HCT116 (cell line): ENCODE results near the gene DELE1. TPM values are rescaled to one million over a fixed set of nuclear protein-coding genes. Genes with fewer than 3 reads are reported as not detected.

ENCODE experiments used
- ATAC-seq: fragments of 200-7000 bp; cut with Tn5 transposase; 2 replicates; pipeline ENCODE4 v1.9.1; 2020; ENCODE audit warnings: mild to moderate bottlenecking, moderate library complexity
- BruUV-seq: library from RNA; stranded (reverse); fragments of 400-500 nt; replicated peaks from 2 replicates; lab custom pipeline; 2021; lab: Mats Ljungman, UMichigan
- CTCF ChIA-PET: fragments of 300-600 bp; sonication (Branson Sonifier 250); formaldehyde crosslinking; loops from one replicate; lab custom pipeline; 2021; ENCODE audit warnings: antibody characterized with exemption; lab: Charles Lee
- POLR2A ChIA-PET: fragments of 300-600, 350-600 bp; sonication (Branson Sonifier 250); formaldehyde crosslinking; loops from one replicate; lab custom pipeline; 2021; ENCODE audit warnings: antibody characterized with exemption; lab: Charles Lee
- RAD21 ChIA-PET, 2 experiments: fragments of 300-600 bp; sonication (Branson Sonifier 250); formaldehyde crosslinking; loops; one replicate each; lab custom pipeline; 2023; ENCODE audit warnings: low total read pairs in 2 of 2; ENCODE audit not compliant: uncharacterized antibody in 2 of 2, unreplicated experiment in 2 of 2, low non-redundant PET in 1 of 2; lab: Charles Lee
- DNase-seq: peaks from one replicate; pipeline ENCODE4 v3.0.0-alpha.2; 2010; ENCODE audit warnings: low read depth, low spot score
- H2AFZ ChIP-seq: fragments of 200-600 bp; shearing (Covaris generic), sonication (generic); 2 replicates; pipeline ENCODE4 v1.6.1; 2017; ENCODE audit warnings: low read depth, mixed run types, mixed read lengths, antibody characterized with exemption, low read length; ENCODE audit not compliant: poor library complexity, severe bottlenecking
- H3K27ac ChIP-seq: 2 replicates; pipeline ENCODE4 v1.5.1; 2012; ENCODE audit warnings: low read depth, low read length
- H3K27me3 ChIP-seq: fragments of 200-600 bp; sonication (generic); 2 replicates; pipeline ENCODE4 v1.6.1; 2016; ENCODE audit warnings: mixed run types, low read length, mixed read lengths; ENCODE audit not compliant: insufficient read depth
- H3K36me3 ChIP-seq, 2 experiments: fragments of 200-500 bp in 1 of 2; fragments of 200-600 bp in 1 of 2; sonication (Bioruptor generic) in 1 of 2; sonication (generic) in 1 of 2; 2 replicates each; pipeline versions ENCODE4 v1.5.1 to v1.6.1; 2014 to 2016; ENCODE audit warnings: low read length in 2 of 2, inconsistent platforms in 1 of 2, mixed read lengths in 1 of 2, mixed run types in 1 of 2; ENCODE audit not compliant: insufficient read depth in 2 of 2, control insufficient read depth in 1 of 2
- H3K4me1 ChIP-seq, 2 experiments: fragments of 200-600 bp in 1 of 2; sonication (generic) in 1 of 2; 2 replicates each; pipeline versions ENCODE4 v1.5.1 to v1.6.1; 2012 to 2017; ENCODE audit warnings: low read length in 2 of 2, inconsistent platforms in 1 of 2, mild to moderate bottlenecking in 1 of 2, mixed read lengths in 1 of 2, mixed run types in 1 of 2, moderate library complexity in 1 of 2; ENCODE audit not compliant: insufficient read depth in 2 of 2, control insufficient read depth in 1 of 2
- H3K4me2 ChIP-seq: fragments of 200-600 bp; sonication (generic); 2 replicates; pipeline ENCODE4 v1.6.1; 2017; ENCODE audit warnings: mixed run types, low read length, mixed read lengths
- H3K4me3 ChIP-seq, 2 experiments: fragments of 200-600 bp in 1 of 2; sonication (generic) in 1 of 2; replicated peaks in 1 of 2; 2 replicates each; pipeline ENCODE4 v1.5.1; 2011 to 2016; ENCODE audit warnings: low read length in 2 of 2, control low read depth in 1 of 2, low read depth in 1 of 2, mild to moderate bottlenecking in 1 of 2, mixed read lengths in 1 of 2, mixed run types in 1 of 2
- H3K79me2 ChIP-seq: fragments of 200-600 bp; sonication (generic); 2 replicates; pipeline ENCODE4 v1.6.1; 2017; ENCODE audit warnings: mild to moderate bottlenecking, mixed run types, low read length, moderate library complexity, mixed read lengths; ENCODE audit not compliant: insufficient read depth
- H3K9ac ChIP-seq: fragments of 200-600 bp; sonication (generic); 2 replicates; pipeline ENCODE4 v1.6.1; 2016; ENCODE audit warnings: low read length, mixed read lengths
- H3K9me2 ChIP-seq: fragments of 200-600 bp; sonication (generic), shearing (Covaris generic); 2 replicates; pipeline ENCODE4 v1.6.1; 2017; ENCODE audit warnings: mixed run types, mild to moderate bottlenecking, moderate library complexity; ENCODE audit not compliant: insufficient read depth
- H3K9me3 ChIP-seq, 2 experiments: fragments of 200-500 bp in 1 of 2; fragments of 200-600 bp in 1 of 2; sonication (Bioruptor generic) in 1 of 2; sonication (generic) in 1 of 2; 2 replicates each; pipeline ENCODE4 v1.6.1; 2014 to 2017; ENCODE audit warnings: low read length in 2 of 2, mixed read lengths in 2 of 2, inconsistent platforms in 1 of 2, low read depth in 1 of 2, mild to moderate bottlenecking in 1 of 2, mixed run types in 1 of 2, moderate library complexity in 1 of 2; ENCODE audit not compliant: control insufficient read depth in 1 of 2, insufficient read depth in 1 of 2
- H4K20me1 ChIP-seq: fragments of 200-600 bp; sonication (generic), shearing (Covaris generic); 2 replicates; pipeline ENCODE4 v1.6.1; 2017; ENCODE audit warnings: mixed run types, mild to moderate bottlenecking, moderate library complexity; ENCODE audit not compliant: insufficient read depth
- CEBPB ChIP-seq: IDR thresholded peaks from 2 replicates; pipeline ENCODE4 v1.6.1; 2012; ENCODE audit warnings: low read depth
- EGR1 ChIP-seq: IDR thresholded peaks from 2 replicates; pipeline ENCODE4 v1.6.1; 2012; ENCODE audit warnings: low read depth
- ELF1 ChIP-seq: IDR thresholded peaks from 2 replicates; pipeline ENCODE4 v1.6.1; 2012; ENCODE audit warnings: low read depth, borderline replicate concordance
- EZH2 ChIP-seq: fragments of 200-600 bp; sonication (generic); IDR thresholded peaks from 2 replicates; pipeline ENCODE4 v1.6.1; 2017; ENCODE audit warnings: antibody characterized with exemption, mixed run types
- JUND ChIP-seq: IDR thresholded peaks from 2 replicates; pipeline ENCODE4 v1.6.1; 2012
- SIN3A ChIP-seq: IDR thresholded peaks from 2 replicates; pipeline ENCODE4 v1.6.1; 2012; ENCODE audit warnings: low read depth
- TCF7L2 ChIP-seq: IDR thresholded peaks from 2 replicates; pipeline ENCODE4 v1.7.0; 2011; ENCODE audit warnings: borderline replicate concordance, inconsistent platforms; ENCODE audit not compliant: insufficient read depth, insufficient read length; ENCODE audit errors: extremely low read depth
- YY1 ChIP-seq: IDR thresholded peaks from 2 replicates; pipeline ENCODE4 v1.6.1; 2011; ENCODE audit warnings: low read length, low read depth, moderate library complexity, mild to moderate bottlenecking; ENCODE audit not compliant: insufficient replicate concordance; ENCODE audit errors: extremely low read depth
- ZFX ChIP-seq: fragments of 450-650 bp; IDR thresholded peaks from 2 replicates; pipeline ENCODE4 v1.6.1; 2017
- intact Hi-C: fragments of 100-400 bp; cut with micrococcal nuclease; formaldehyde crosslinking; loops from 2 replicates; pipeline ENCODE4 v1.10.0; 2022
- total RNA-seq: library from RNA; stranded (reverse); gene quantifications from one replicate; pipeline ENCODE4 v1.2.1, GENCODE V29; 2021; ENCODE audit not compliant: unreplicated experiment
- TF ChIP-seq, protein P1 (sequence below): IDR thresholded peaks from 2 replicates; pipeline ENCODE4 v1.6.1; 2012; ENCODE audit warnings: low read depth
- TF ChIP-seq, protein P2 (sequence below): IDR thresholded peaks from 2 replicates; pipeline ENCODE4 v1.6.1; 2012
- TF ChIP-seq, protein P3 (sequence below): IDR thresholded peaks from 2 replicates; pipeline ENCODE4 v1.6.1; 2011; ENCODE audit warnings: mild to moderate bottlenecking, low read length, moderate library complexity; ENCODE audit not compliant: insufficient replicate concordance; ENCODE audit errors: extremely low read depth
- TF ChIP-seq, protein P4 (sequence below): IDR thresholded peaks from 2 replicates; pipeline ENCODE4 v1.6.1; 2012

DELE1 gene
- total RNA-seq, 1 experiment from 2014 or later: 74.1 TPM

DNA sequence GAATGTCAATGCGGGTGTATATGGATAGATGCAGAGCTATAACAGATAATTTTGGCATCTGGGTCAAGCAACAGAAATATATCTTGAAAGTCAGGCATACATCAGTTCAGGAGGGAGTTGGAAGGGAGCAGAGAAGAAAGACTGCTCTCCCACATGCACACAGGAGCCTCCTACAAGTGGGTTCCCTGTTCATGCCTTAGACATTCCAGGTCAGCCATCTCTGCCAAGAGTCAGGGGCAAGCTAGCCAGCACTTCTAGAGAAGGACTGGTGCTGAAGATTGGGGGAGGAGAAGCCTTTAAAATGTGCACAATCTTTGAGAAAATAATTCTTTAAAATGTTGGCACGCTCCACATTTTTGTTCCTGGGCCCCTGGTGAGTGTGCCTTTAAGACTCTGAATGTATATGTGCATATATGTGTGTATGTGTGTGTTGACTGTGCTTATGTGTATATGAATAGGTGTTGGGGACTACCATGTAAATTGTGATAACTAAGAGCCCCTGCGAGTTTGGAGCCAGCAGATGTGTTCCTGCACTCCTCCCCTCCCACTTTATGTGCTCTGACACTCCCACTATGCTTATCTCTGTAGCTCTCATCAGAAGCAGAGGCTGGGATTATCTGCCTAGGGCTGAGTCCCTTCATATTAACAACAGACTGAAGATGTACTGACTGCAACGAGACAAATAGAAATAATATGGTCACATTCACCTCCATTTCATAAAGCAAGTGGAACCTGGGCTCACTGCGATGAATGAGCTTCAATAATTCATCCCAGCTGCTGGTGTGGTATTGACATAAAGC lies 21.5 kb upstream of the DELE1 start:
- no peaks in the 10 kb centered on the region for H3K9me3 ChIP-seq
- TF ChIP-seq ZFX (no peak), YY1 (no peak), EGR1 (no peak), CEBPB (no peak), TCF7L2 (no peak), ELF1 (no peak), SIN3A (no peak), JUND (no peak), EZH2 (no peak)
- TF ChIP-seq, protein P1, sequence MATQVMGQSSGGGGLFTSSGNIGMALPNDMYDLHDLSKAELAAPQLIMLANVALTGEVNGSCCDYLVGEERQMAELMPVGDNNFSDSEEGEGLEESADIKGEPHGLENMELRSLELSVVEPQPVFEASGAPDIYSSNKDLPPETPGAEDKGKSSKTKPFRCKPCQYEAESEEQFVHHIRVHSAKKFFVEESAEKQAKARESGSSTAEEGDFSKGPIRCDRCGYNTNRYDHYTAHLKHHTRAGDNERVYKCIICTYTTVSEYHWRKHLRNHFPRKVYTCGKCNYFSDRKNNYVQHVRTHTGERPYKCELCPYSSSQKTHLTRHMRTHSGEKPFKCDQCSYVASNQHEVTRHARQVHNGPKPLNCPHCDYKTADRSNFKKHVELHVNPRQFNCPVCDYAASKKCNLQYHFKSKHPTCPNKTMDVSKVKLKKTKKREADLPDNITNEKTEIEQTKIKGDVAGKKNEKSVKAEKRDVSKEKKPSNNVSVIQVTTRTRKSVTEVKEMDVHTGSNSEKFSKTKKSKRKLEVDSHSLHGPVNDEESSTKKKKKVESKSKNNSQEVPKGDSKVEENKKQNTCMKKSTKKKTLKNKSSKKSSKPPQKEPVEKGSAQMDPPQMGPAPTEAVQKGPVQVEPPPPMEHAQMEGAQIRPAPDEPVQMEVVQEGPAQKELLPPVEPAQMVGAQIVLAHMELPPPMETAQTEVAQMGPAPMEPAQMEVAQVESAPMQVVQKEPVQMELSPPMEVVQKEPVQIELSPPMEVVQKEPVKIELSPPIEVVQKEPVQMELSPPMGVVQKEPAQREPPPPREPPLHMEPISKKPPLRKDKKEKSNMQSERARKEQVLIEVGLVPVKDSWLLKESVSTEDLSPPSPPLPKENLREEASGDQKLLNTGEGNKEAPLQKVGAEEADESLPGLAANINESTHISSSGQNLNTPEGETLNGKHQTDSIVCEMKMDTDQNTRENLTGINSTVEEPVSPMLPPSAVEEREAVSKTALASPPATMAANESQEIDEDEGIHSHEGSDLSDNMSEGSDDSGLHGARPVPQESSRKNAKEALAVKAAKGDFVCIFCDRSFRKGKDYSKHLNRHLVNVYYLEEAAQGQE: no peak
- TF ChIP-seq, protein P2, sequence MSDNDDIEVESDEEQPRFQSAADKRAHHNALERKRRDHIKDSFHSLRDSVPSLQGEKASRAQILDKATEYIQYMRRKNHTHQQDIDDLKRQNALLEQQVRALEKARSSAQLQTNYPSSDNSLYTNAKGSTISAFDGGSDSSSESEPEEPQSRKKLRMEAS: no peak
- TF ChIP-seq, protein P3, sequence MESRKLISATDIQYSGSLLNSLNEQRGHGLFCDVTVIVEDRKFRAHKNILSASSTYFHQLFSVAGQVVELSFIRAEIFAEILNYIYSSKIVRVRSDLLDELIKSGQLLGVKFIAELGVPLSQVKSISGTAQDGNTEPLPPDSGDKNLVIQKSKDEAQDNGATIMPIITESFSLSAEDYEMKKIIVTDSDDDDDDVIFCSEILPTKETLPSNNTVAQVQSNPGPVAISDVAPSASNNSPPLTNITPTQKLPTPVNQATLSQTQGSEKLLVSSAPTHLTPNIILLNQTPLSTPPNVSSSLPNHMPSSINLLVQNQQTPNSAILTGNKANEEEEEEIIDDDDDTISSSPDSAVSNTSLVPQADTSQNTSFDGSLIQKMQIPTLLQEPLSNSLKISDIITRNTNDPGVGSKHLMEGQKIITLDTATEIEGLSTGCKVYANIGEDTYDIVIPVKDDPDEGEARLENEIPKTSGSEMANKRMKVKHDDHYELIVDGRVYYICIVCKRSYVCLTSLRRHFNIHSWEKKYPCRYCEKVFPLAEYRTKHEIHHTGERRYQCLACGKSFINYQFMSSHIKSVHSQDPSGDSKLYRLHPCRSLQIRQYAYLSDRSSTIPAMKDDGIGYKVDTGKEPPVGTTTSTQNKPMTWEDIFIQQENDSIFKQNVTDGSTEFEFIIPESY: no peak
- TF ChIP-seq, protein P4, sequence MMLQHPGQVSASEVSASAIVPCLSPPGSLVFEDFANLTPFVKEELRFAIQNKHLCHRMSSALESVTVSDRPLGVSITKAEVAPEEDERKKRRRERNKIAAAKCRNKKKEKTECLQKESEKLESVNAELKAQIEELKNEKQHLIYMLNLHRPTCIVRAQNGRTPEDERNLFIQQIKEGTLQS: no peak
- intact Hi-C loops: no loop called here
- ChIA-PET RAD21 (no interaction called here), POLR2A (no interaction called here), CTCF (no interaction called here)
- BruUV-seq: no TSS peak
- H2AFZ ChIP-seq: no peak overlapping the region
- no peak overlapping the region for H3K27ac ChIP-seq
- H4K20me1 ChIP-seq: no peaks in the 10 kb centered on the region
- no peaks in the 10 kb centered on the region for H3K27me3 ChIP-seq
- no peak for ATAC-seq
- no peaks in the 10 kb centered on the region for H3K79me2 ChIP-seq
- no peaks in the 10 kb centered on the region for H3K36me3 ChIP-seq
- H3K9me2 ChIP-seq: no peaks in the 10 kb centered on the region
- no peak overlapping the region for H3K9ac ChIP-seq
- no peak overlapping the region for H3K4me3 ChIP-seq
- DNase-seq: no peak
- no peaks in the 10 kb centered on the region for H3K4me1 ChIP-seq
- H3K4me2 ChIP-seq: no peak overlapping the region
